Activated CD4-positive, CD25-positive, alpha-beta regulatory T cell treated with anti-CD3 and anti-CD28 coated beads, Interleukin-2, amount 50 U/mL, for 16 hours (primary cell): ENCODE measurements around the gene NSFL1C.

Source experiments
- DNase-seq: peaks from one replicate; pipeline ENCODE4 v3.0.0-alpha.2; 2020; ENCODE audit warnings: low read depth, low spot score

The NSFL1C gene

GRCh38 chr20:1484438-1485116 lies 17.9 kb upstream of the NSFL1C start:
- no peak for DNase-seq

GRCh38 chr20:1479831-1480595 lies 13.4 kb upstream of the NSFL1C start:
- DNase-seq, result no peak

- DNase-seq, result no peak
These were observed 11.9 kb upstream of the NSFL1C start for GRCh38 chr20:1478566-1478965.

- DNase-seq, result no peak
These were observed 11.3 kb upstream of the NSFL1C start for GRCh38 chr20:1477896-1478490.

- DNase-seq, result no peak
These were observed 8.4 kb upstream of the NSFL1C start for GRCh38 chr20:1474817-1475603.

GRCh38 chr20:1474325-1474724 lies 7.7 kb upstream of the NSFL1C start:
- DNase-seq, result no peak

- DNase-seq, result no peak
These were observed 6.9 kb upstream of the NSFL1C start for GRCh38 chr20:1473246-1474220.

- no peak for DNase-seq
These were observed 6.1 kb upstream of the NSFL1C start for GRCh38 chr20:1472556-1473245.

GRCh38 chr20:1471242-1471641 lies 4.6 kb upstream of the NSFL1C start:
- DNase-seq, result no peak

GRCh38 chr20:1469925-1470571 lies 3.4 kb upstream of the NSFL1C start:
- no peak for DNase-seq

- no peak for DNase-seq
These were observed 2.8 kb upstream of the NSFL1C start for GRCh38 chr20:1469306-1469905.

GRCh38 chr20:1468117-1468624 lies 1.5 kb upstream of the NSFL1C start:
- DNase-seq, result no peak

GRCh38 chr20:1467355-1468116 lies 887 bp upstream of the NSFL1C start:
- DNase-seq, result no peak

- no peak for DNase-seq
These were observed 369 bp upstream of the NSFL1C start for GRCh38 chr20:1467082-1467354.

- DNase-seq, result no peak
These were observed 1.0 kb downstream of the NSFL1C start for GRCh38 chr20:1465470-1466210.

- no peak for DNase-seq
These were observed 2.6 kb downstream of the NSFL1C start for GRCh38 chr20:1463971-1464570.

GRCh38 chr20:1462834-1463233 lies 3.8 kb downstream of the NSFL1C start:
- no peak for DNase-seq

- no peak for DNase-seq
These were observed 4.6 kb downstream of the NSFL1C start for GRCh38 chr20:1462001-1462400.
